Sigmoid colon (tissue), 7 donors: ENCODE data around the gene EXOC3L4. TPM values are rescaled to one million over a fixed set of nuclear protein-coding genes. Genes with fewer than 3 reads are reported as not detected.

Source experiments
- DNase-seq: peaks from one replicate; pipeline ENCODE4 v3.0.0-alpha.2; 2019
- H3K27ac ChIP-seq, 4 donors: fragments of 200-600 bp; sonication (generic); one replicate each; pipeline ENCODE4 v1.5.1; 2016 to 2019; ENCODE audit warnings: mild to moderate bottlenecking in 1 of 4
- H3K27me3 ChIP-seq, 3 donors: fragments of 200-600 bp; sonication (generic); one replicate each; pipeline ENCODE4 v1.5.1; 2019; ENCODE audit warnings: mild to moderate bottlenecking in 1 of 3
- H3K36me3 ChIP-seq, 4 donors: fragments of 200-600 bp; sonication (generic); one replicate each; pipeline ENCODE4 v1.5.1; 2016 to 2019
- H3K4me1 ChIP-seq, 4 donors: fragments of 200-600 bp; sonication (generic); one replicate each; pipeline ENCODE4 v1.5.1; 2017 to 2019
- H3K4me3 ChIP-seq, 4 donors: fragments of 200-600 bp; sonication (generic); one replicate each; pipeline ENCODE4 v1.5.1; 2017 to 2019; ENCODE audit warnings: mild to moderate bottlenecking in 2 of 4, moderate library complexity in 1 of 4
- H3K9me3 ChIP-seq, 4 donors: fragments of 200-600 bp in 3 of 4; sonication (generic) in 3 of 4; one replicate each; pipeline versions ENCODE4 v1.5.1 to v1.6.1; 2013 to 2019
- CTCF ChIP-seq, 4 experiments: fragments of 450-650 bp in 3 of 4; fragments of 200-600 bp in 1 of 4; IDR thresholded peaks; one replicate each; pipeline ENCODE4 v1.5.1; 2016 to 2019; ENCODE audit warnings: antibody characterized with exemption in 4 of 4, mild to moderate bottlenecking in 3 of 4, moderate library complexity in 2 of 4
- EP300 ChIP-seq, 4 donors: sonication (generic); formaldehyde crosslinking; IDR thresholded peaks; one replicate each; pipeline ENCODE4 v1.6.1; 2017; ENCODE audit warnings: antibody characterized with exemption in 4 of 4
- POLR2A ChIP-seq, 2 donors: fragments of 450-650 bp; IDR thresholded peaks; one replicate each; pipeline ENCODE4 v1.6.1; 2016; ENCODE audit warnings: antibody characterized with exemption in 2 of 2, mild to moderate bottlenecking in 2 of 2, moderate library complexity in 2 of 2
- POLR2AphosphoS5 ChIP-seq, 4 donors: sonication (generic); formaldehyde crosslinking; IDR thresholded peaks; one replicate each; pipeline ENCODE4 v1.6.1; 2017; ENCODE audit warnings: antibody characterized with exemption in 4 of 4
- WGBS, 2 donors: extraction: QIAGEN DNeasy Blood & Tissue Kit; methylation state at CpG; one replicate each; pipeline ENCODE4 v1.1.7; 2013; 5-methylcytosine and 5-hydroxymethylcytosine counted together
- intact Hi-C: fragments of 100-400 bp; cut with DNase I; formaldehyde crosslinking; loops from one replicate; pipeline ENCODE4 v1.15.1; 2023
- polyA plus RNA-seq, 3 donors: library from polyadenylated mRNA; stranded (reverse); fragments of 200-250 nt; gene quantifications; one replicate each; pipeline ENCODE4 v1.2.3, GENCODE V29; 2013
- total RNA-seq, 4 donors: library from RNA; depleted of rRNA; stranded (reverse); fragments of >200 nt; gene quantifications; one replicate each; pipeline ENCODE4 v1.1.0, GENCODE V29; 2016
- donor health status: healthy with polysubstance abuse.
- donor health status: Bipolar disorder and iron deficiency.
- donor health status: healthy.

The EXOC3L4 gene
- total and polyA plus RNA-seq, 7 donors: 0.36 to 23.8 (median 1.8) TPM

GRCh38 chr14:103055695-103056094, 38.8 kb upstream of the EXOC3L4 start:
- no peak for DNase-seq

GRCh38 chr14:103056322-103057027, 38.0 kb upstream of the EXOC3L4 start:
- no peak for TF ChIP-seq POLR2A (IDR thresholded peaks at IDR 0.05)
- no peaks in the 10 kb centered on the region for H3K27me3 ChIP-seq
- intact Hi-C loops: no loop called here
- no peaks in the 10 kb centered on the region for H3K36me3 ChIP-seq
- peak overlapping the region; percentile 76 to 98 (median 93) for H3K4me3 ChIP-seq
- no peaks in the 10 kb centered on the region for H3K9me3 ChIP-seq
- DNase-seq: peak; percentile 83
- peak overlapping the region; percentile 86 to 97 (median 92) for H3K27ac ChIP-seq
- WGBS, 2 donors: 1 to 4% methylated on average over 50 of the region's 50 CpGs
- peaks cover 0 to 48% (median 38%) of the 10 kb centered on the region in 4 donors for H3K4me1 ChIP-seq

More at GRCh38 chr14:103055695-103056094, 38.8 kb upstream of the EXOC3L4 start:
- Histone ChIP-seq H3K9me3 (no peaks in the 10 kb centered on the region), H3K27ac (peak overlapping the region; percentile 86 to 97 (median 92)), H3K4me3 (peak overlapping the region; percentile 76 to 98 (median 93)), H3K4me1 (peaks cover 0 to 49% (median 38%) of the 10 kb centered on the region in 4 donors), H3K27me3 (no peaks in the 10 kb centered on the region), H3K36me3 (no peaks in the 10 kb centered on the region)
- WGBS, 2 donors: 69 to 79% methylated on average over 8 of the region's 8 CpGs
- intact Hi-C loops: no loop called here
- TF ChIP-seq CTCF (IDR thresholded peaks at IDR 0.05) (no peak), POLR2A (IDR thresholded peaks at IDR 0.05) (no peak), POLR2AphosphoS5 (IDR thresholded peaks at IDR 0.05) (no peak), EP300 (IDR thresholded peaks at IDR 0.05) (no peak)

- H3K27ac ChIP-seq: peak overlapping the region; percentile 86 to 97 (median 92)
- H3K9me3 ChIP-seq: no peaks in the 10 kb centered on the region
- H3K36me3 ChIP-seq: no peaks in the 10 kb centered on the region
- H3K4me1 ChIP-seq: peaks cover 0 to 48% (median 38%) of the 10 kb centered on the region in 4 donors
- intact Hi-C loops: no loop called here
- TF ChIP-seq POLR2AphosphoS5 (IDR thresholded peaks at IDR 0.05): no peak
- no peak for TF ChIP-seq POLR2A (IDR thresholded peaks at IDR 0.05)
- TF ChIP-seq EP300 (IDR thresholded peaks at IDR 0.05): no peak
- TF ChIP-seq CTCF (IDR thresholded peaks at IDR 0.05): no peak
- no peaks in the 10 kb centered on the region for H3K27me3 ChIP-seq
- WGBS, 2 donors: 1% methylated on average over 53 of the region's 53 CpGs
- peak; percentile 80 for DNase-seq
- peak overlapping the region; percentile 76 to 98 (median 93) for H3K4me3 ChIP-seq
Measured at GRCh38 chr14:103057028-103057371, 37.5 kb upstream of the EXOC3L4 start.

- Histone ChIP-seq H3K36me3 (no peaks in the 10 kb centered on the region), H3K4me3 (peak within 1 kb of the TSS; percentile 76 to 98 (median 93)), H3K27me3 (no peaks in the 10 kb centered on the region), H3K4me1 (peaks cover 0 to 44% (median 37%) of the 10 kb centered on the region in 4 donors), H3K9me3 (no peaks in the 10 kb centered on the region), H3K27ac (peak within 1 kb of the TSS; percentile 86 to 97 (median 92))
- intact Hi-C loops: no loop called here
- 1% methylated on average over 113 of the region's 113 CpGs for WGBS, 2 donors
- TF ChIP-seq POLR2AphosphoS5 (IDR thresholded peaks at IDR 0.05): peak in 3 of 4 donors; percentile 35 to 75 (median 73)
- TF ChIP-seq EP300 (IDR thresholded peaks at IDR 0.05): no peak
- peak; percentile 94 for DNase-seq
Measured at GRCh38 chr14:103057372-103058163, 37.0 kb upstream of the EXOC3L4 start, which contains the start of gene CDC42BPB. CDC42BPB (minus strand) TSS chr14:103057549; CDS start chr14:103057173, 376 bp downstream.

GRCh38 chr14:103058164-103059055, 36.1 kb upstream of the EXOC3L4 start:
- WGBS, 2 donors: 52 to 61% methylated on average over 39 of the region's 39 CpGs
- peak overlapping the region; percentile 82 to 89 (median 84) for H3K27ac ChIP-seq
- peak; percentile 74 for DNase-seq
- H3K9me3 ChIP-seq: no peaks in the 10 kb centered on the region
- peak overlapping the region; percentile 70 to 98 (median 82) for H3K4me3 ChIP-seq
- TF ChIP-seq EP300 (IDR thresholded peaks at IDR 0.05): no peak
- TF ChIP-seq POLR2AphosphoS5 (IDR thresholded peaks at IDR 0.05): no peak
- no peak for TF ChIP-seq CTCF (IDR thresholded peaks at IDR 0.05)
- no peak for TF ChIP-seq POLR2A (IDR thresholded peaks at IDR 0.05)
- H3K4me1 ChIP-seq: peaks cover 0 to 41% (median 35%) of the 10 kb centered on the region in 4 donors
- H3K27me3 ChIP-seq: no peaks in the 10 kb centered on the region
- intact Hi-C loops: no loop called here
- no peaks in the 10 kb centered on the region for H3K36me3 ChIP-seq
